Inferior parietal cortex (tissue), 1 donor: ENCODE data around the gene NTN5.
A peak's percentile ranks its signal among the peaks of the same experiment; 100 is the strongest.
"Not testable (repeated sequence)": the region's sequence is repeated elsewhere in the genome, so short reads cannot be mapped to it uniquely, and the experiment has no call there.

ENCODE experiments used
- DNase-seq: peaks from one replicate; pipeline ENCODE4 v3.0.0-alpha.2; 2016; ENCODE audit errors: extremely low spot score

The NTN5 gene, protein sequence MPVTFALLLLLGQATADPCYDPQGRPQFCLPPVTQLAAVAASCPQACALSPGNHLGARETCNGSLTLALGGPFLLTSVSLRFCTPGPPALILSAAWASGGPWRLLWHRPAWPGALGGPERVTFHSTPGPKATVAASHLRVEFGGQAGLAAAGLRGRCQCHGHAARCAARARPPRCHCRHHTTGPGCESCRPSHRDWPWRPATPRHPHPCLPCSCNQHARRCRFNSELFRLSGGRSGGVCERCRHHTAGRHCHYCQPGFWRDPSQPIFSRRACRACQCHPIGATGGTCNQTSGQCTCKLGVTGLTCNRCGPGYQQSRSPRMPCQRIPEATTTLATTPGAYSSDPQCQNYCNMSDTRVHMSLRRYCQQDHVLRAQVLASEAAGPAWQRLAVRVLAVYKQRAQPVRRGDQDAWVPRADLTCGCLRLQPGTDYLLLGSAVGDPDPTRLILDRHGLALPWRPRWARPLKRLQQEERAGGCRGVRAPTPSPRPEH

DNA sequence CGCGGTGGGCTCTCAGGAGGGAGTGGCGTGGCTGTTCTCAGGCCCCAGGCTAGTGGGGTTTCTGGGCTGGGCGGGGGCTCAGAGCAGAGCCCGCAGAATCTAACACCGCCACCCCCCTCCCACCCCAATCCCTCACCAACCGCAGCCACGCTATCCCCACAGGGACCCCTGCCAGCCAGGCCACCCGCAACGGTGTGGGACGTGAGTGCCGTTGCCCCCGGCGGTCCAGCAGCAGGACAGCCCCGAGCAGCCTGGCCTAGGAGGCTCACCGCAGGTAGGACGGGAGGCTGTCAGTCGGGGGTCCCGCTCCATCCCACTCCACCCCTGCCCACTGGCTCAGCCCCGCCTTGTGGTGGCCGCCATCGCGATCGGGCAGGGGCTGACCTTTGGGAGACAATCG is at the start of gene NTN5:
Gene NTN5 (minus strand): TSS at position 24 of the 400 bp plus-strand sequence. CDS start 2,031 bp downstream, outside the sequence.
- no peak for DNase-seq

DNA sequence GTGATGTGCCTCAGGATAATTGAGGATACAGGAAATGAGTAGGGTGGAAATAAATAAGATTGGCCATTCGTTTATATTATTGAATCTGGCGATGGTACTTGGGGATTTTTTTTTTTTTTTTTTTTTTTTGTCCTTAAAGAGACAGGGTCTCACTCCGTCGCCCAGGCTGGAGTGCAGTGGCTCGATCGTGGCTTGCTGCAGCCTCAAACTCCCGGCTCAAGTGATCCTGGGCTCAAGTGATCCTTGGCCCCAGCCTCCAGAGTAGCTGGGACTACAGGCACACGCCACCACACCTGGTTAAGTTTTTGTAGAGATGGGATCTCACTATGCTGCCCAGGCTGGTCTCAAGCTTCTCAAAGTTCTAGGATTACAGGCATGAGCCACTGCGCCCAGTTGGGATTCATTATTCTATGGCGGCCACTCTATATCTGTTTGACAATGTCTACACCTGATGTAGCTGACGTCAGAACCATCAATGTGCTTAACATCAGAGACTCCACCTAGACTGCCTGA is 49.4 kb upstream of the NTN5 start:
- DNase-seq = no peak

DNA sequence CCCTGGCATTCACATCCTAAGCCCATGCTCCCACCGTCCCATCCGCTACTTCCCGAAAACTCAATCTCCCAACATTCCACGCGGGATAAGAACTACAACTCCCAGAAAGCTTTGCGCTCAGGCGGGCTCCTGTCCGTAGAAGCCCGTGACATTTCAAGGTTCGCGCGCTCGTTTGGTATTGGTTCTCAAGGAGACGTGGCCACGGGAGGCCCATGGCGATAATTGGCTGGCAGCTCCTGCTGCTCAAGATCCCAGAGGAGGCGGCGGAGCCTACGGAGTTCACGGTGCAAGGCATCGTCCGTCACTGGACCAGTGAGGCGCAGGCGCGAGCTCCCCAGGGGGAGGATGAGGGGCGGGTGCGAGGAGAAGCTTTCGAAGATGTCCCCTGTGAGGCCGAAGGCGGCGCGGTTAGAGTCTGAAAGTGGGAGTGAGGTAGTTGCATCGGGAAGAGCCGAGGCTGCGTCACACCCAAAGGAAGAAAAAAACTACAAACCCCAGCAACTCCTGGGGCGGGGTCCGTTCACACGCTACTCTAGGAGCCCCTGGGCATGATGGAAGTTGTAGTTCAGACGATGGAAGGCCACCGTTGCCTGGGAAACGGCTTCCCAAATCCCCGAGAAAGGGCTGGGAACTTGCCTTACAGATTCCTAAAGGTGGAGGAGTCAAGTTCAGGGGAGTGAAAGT is 47.9 kb upstream of the NTN5 start:
- peak; percentile 99 for DNase-seq

DNA sequence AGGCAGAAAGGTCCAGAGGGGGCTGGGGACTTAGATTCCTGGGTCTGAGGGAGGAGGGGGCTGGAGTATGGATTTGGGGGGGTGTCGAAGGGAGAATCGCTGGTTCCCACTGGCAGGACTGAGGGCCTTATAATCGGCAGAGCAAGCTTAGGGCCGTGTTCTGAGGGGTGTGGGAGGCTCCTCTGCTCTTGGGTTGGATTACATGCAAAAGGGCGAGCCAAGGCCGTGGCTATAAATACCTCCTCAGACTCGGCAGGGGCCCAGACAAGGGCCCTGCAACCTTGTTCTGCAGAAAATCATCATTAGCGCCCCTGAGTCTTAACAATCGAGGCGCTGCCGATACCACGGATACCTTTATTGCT is 47.4 kb upstream of the NTN5 start:
- no peak for DNase-seq

DNA sequence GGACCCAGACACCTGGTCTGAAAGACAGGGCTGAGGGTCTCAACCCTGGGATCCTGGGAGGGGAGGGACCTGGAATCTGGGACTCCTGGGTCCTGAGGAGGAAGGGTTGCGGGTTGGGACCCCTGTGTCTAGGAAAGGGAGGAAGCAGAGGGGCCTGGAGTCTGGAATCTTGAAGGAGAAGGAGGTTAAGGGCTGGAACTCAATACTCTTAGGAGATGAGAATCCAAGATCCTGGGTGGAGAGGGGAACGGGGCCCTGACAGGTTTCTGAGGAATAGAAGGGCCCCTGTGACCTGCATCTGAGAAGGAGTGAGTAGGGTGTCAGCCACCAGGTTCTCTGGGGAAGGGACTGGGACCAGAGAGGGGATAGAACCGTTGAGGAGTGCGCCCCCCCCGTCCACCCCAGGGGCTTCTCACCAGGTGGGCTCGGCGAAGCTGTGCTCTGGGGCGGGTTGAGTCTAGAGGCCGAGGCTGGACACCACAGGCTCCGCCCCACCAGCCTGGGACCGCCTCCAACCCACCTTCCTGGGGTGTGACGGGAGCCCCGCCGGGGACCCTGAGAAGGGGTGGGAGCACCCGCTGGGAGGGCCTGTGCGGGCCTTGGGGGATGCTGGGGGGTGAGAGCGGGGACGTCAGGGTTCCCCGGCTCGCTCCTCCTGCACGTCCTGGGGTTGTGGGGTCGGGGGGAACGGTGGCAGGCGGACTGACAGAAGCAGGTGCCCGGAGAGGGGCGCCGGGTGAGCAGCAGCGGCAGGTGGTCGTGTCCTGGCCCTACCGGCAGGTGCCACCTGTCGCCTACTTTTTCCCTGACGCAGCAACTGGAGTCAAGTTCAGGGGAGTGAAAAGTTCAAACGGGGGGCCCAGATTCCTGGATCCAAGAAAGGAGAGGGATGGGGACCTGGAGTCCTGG is 46.7 kb upstream of the NTN5 start, which contains the start of gene MAMSTR:
Gene MAMSTR (minus strand): TSS at position 463 of the 909 bp plus-strand sequence. CDS start 694 bp downstream, outside the sequence.
- no peak for DNase-seq

DNA sequence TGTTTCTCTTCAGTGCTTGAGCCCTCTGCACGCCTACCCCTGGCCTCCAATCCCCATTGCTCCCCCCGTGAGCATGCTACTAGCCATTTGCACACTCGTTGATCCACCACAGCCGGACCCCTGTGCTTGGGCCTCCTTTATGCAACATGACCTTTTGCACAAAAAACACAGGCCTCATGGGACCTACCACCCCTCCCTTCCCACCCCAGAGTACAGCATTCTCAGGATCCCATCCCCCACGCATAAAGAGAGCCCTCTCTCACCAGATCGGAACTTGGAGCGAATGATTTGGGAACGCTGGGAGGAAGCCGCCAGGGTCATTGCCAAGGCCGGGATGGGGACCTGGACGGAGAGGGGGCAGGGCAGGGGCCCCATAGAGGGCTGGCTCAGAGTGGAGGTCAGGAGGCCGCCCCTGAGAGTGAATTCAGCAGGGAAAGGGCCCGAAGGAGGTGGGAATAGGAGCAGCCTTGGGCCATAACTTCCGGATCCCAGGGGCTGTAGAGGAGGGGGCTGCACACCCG is 46.0 kb upstream of the NTN5 start:
- DNase-seq = no peak

DNA sequence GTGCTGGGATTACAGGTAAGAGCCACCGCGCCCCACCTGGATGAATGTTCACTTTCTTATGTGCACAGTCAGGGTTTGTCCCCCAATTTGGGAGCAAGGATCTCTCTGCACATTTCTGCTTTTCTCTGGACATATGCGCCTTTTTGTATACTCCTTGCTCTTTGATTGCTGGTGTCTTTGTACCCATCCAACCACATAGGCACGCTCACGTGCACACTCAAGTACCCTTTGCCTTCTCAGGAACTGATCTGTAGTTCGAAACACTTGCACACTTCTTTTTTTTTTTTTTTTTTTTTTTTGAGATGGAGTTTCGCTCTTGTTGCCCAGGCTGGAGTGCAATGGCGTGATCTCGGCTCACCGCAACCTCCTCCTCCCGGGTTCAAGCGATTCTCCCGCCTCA is 45.3 kb upstream of the NTN5 start:
- not testable (repeated sequence) for DNase-seq

DNA sequence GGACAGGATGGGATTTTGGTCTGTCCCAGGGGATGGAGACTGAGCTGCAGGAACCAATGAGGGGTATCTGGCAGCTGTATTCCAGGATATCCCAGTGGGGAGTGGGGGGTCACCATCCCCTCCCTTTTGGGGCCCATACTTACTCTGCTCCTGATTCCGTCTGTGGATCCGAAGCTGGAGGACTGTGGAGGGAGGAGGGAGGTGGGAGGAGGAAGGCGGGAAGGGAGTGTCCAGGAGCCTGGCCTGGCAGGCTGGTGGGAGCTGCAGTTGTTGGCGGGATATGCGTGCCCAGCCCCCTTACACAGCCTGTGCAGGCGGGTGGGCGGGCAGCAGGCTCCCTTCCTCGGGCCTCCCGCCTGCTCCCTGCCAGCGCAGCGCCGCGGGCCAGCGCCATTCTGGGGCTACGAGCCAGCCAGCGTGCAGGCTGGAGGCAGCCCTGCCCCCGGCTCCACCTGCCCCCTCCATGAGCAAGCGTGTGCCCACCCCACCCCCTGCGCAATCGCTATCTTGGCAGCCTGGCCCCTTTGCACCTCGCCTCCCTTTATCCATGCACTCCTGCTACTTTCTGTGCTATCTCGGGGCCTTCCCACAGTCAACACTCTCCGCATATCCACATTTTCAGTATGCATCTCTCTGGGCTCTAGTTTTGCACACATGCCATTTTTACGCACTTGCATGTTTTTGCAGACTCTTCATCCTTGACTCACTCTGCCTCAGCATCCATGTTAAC is 43.9 kb upstream of the NTN5 start:
- DNase-seq = peak; percentile 37

DNA sequence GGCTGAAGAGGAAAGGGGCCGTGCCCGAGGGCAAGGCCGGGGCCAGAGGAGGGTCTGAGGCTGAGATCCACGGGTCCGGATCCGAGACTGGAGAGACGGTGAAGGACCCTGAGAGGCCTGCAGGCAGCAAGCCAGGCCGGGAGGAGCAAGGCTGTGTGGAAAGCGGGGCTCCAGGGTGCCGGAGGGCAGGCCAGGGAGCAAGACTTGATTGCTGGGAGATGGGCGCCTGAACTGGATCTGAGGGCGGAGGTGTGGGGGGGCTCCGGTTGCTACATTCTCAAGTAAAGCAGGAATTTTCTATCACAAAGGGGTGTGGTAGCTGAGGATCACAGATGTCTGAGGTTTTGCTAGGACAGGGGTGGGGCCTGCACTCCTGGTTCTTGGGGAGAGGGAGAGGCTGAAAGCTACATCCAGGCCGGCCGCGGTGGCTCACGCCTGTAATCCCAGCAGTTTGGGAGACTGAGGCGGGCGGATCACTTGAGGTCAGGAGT is 42.9 kb upstream of the NTN5 start:
- DNase-seq = no peak

DNA sequence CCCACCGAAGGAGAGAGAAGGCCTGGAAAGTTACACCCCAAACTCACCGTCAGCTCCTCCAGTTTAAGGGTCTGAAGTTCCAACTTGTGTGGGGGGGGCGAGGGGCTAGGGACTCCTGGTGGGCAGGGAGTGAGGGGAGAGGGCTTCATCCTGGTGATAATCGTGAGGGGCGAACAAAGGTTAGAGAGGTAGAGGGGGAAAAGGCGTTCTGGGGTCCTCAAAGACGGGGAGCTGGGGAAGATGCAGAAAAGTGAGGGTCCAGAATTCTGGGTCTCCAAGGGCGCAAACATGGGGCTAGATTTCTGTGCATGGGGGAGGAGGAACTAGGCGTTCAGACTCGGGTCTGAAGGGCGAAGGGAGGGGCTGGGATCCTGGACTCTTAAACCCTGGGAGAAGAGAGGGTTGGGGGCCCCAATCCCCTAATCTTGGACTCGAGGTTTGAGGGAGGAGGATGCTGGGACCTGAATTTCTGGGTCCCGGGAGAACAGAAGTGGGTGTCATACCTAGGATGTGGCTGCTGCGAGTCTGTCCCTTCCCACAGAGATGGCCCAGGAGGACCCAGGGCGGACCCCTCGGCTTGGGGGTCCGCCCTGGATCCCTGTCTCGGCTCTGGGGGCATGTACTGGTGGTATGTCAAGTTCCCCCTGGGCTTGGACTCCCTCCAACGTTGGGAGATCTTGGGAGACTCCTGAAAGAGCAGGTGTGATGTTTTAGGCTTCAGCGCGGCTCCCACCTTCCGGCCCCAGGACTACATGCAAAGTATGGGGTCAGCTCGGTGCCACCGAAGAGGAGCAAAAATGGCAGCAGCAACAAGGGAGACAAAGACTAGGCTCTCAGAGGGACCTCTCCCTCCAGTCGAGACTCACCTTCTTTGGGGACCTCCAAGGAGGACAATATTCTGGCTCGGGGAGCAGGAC is 42.2 kb upstream of the NTN5 start:
- no peak for DNase-seq

DNA sequence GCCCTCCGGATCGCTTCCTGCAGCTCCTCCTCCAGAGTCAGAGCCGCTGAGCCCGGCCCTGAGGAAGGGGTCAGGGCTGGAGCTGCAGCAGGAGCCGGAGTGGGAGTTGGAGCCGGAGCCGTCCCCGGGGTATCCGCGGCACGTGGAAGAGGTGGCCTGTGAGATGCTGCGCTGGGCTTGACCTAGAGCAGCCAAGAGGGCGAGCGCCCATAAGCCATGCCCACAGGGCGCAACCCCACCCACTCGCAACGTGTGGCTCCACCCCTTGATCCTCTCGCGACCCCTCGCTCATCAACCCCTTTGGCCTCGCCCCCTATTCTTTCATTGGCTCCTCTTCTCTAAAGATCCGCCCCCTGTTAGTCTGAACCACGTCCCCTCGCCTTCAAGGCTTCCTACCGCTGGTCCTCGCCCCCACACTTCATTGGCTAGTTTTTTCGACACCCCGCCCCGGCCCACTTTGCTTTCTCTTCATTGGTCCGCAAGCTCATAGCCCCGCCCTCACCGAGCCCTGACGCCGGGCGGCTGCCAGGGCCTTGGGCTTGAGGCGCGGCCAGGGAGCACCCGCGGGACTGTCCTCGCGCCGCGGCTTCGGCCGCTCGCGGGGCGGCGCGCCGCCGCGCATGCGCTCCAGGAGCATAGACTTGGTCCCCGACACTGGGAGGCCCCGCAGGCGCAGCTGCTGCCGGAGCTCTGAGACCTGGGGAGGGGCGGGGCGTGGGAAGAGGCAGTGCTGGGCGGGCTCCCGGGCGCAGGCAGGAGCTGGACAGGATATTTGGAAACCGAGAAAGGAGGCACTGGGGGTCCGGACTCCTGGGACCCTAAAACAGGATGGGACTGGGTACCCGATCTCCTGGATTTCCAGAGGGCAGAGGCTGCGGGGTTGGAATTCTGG is 41.3 kb upstream of the NTN5 start:
- peak; percentile 97 for DNase-seq

DNA sequence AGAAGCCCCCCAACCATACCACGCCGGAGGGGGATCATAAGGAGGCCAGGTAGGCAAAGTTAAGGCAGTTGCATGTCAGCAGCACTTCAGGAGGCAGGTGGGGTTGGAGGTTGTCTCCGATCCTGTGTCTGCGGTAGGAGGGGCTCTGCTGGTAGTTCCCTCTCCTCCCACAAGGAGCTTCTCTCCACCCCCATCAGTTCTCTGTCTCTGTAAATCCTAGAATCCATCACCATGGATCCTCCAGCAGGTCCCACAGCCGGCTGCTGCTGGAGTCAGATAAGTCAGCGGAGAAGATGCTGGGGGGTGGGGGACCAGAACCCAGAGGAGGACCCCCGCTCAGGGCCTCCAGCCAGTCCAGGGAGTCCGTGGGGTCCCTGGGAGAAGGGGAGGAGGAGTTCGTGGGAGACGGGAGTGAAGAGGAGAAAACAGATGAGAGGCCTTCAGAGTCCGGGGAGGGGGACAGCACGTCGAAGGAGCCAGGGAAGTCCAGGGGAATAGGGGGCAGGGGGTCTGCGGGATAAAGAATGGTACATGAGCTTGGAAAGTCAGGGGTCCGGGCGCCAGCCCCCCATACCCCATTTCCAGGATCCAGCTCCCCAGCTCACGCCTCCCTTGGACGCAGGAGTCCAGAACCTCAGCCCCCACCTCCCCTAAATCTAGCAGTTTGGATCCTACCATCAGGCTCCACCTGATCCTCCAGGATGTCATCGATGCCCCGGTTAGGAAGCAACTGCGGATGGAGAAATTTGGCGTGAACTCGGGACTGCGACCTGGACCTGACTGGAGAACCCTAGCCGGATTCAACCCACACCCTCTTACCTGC is 40.4 kb upstream of the NTN5 start:
- DNase-seq = no peak

DNA sequence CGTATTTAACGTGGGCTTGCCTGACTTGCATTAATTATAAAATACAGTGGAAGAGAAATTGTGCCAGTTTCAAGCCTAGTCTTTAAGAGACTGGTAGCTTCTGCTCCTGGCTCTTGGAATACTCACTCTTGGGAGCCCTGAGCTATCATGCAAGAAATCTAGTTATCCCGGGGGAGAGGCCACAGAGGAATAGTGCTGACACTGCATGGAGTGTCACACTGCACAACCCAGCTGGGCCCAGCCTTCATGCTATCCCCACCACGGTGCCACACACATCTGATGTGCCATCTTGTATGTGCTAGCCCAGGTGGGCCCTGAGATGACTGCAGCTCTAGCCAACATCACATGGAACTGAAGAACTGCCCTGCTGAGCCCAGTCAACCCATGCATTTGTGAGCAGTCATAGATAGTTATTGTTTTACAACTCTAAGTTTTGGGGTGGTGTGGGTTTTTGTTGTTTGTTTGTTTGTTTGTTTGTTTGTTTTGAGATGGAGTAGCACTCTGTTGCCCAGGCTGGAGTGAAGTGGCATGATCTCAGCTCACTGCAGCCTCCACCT is 38.4 kb upstream of the NTN5 start:
- no peak for DNase-seq

DNA sequence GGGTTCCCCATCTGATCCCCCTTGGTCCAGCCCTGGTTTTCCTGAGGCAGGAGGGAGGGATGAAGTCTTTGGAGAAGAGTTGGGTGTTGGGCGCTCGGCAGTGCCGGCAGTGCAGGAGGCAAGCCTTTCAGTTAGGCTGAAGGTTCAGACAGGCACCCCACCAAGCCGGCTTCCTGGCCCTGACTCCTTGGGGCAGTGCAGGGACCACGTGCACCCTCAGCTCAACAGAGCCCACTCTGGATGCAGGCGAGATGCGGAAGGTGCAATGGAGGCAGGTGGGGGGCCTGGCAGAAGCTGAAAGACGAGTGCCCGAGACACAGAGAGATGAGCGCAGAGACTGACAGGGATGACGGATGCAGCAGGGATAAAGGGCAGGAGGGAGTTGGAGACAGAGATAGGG is 35.7 kb upstream of the NTN5 start:
- no peak for DNase-seq

DNA sequence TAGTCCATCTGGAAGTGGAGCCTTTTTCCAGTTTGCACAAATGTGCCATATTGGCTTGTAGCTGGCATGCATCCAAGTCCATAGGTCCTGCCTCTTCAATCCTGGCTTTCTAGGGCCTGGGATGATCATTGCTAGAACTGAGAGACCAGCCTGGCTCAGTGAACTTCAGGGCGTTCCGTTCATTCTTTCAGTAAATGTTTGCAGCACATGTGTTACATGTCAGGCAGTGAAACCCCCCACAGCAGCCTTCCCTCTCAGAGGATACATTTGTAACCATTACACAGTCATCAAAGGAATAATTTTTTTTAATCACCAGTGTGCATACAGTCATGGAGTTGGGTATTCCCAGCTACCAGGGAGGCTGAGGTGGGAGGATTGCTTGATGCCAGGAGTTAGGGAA is 32.6 kb upstream of the NTN5 start:
- DNase-seq = no peak

DNA sequence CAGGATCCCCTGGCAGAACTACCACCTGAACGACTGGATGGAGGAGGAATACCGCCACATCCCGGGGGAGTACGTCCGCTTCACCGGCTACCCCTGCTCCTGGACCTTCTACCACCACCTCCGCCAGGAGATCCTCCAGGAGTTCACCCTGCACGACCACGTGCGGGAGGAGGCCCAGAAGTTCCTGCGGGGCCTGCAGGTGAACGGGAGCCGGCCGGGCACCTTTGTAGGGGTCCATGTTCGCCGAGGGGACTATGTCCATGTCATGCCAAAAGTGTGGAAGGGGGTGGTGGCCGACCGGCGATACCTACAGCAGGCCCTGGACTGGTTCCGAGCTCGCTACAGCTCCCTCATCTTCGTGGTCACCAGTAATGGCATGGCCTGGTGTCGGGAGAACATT is 30.5 kb upstream of the NTN5 start:
- no peak for DNase-seq

DNA sequence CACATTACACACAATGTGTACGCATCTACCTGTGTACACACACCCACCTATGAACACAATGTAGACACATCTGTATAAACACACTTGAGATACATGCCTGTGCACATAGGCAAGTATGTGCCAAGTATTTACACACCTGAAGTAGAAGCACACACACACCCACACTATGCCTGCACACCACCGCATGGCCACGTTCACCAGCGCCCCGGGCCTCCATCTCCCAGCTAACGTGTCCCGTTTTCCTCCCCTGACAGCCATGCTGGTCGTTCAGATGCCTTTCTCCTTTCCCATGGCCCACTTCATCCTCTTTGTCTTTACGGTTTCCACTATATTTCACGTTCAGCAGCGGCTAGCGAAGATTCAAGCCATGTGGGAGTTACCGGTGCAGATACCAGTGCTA is 29.9 kb upstream of the NTN5 start:
- no peak for DNase-seq
